HS-5 (cell line): ENCODE measurements around the gene SMYD3.
"Not testable (repeated sequence)": the region's sequence is repeated elsewhere in the genome, so short reads cannot be mapped to it uniquely, and the experiment has no call there.

Experiments
- DNase-seq: peaks from one replicate; pipeline ENCODE4 v3.0.0-alpha.2; 2012; ENCODE audit warnings: low read depth

The SMYD3 gene

DNA sequence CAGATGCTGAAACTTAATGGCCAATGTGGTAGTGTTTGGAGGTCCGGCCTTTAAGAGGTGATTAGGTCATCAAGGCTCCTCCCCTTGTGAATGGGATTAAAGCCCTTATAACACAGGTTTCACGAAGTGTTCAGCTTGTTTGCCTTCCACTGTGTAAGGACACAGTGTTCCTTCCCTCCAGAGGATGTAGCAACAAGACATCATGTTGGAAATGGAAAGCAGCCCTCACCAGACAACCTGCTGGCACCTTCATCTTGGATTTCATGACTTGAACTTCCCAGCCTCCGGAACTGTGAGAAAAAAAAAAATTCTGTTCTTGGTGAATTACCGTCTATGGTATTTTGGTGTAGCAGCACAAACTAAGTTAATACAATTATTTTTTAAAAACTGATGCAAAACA is 738.5 kb downstream of the SMYD3 start:
- DNase-seq, result no peak

DNA sequence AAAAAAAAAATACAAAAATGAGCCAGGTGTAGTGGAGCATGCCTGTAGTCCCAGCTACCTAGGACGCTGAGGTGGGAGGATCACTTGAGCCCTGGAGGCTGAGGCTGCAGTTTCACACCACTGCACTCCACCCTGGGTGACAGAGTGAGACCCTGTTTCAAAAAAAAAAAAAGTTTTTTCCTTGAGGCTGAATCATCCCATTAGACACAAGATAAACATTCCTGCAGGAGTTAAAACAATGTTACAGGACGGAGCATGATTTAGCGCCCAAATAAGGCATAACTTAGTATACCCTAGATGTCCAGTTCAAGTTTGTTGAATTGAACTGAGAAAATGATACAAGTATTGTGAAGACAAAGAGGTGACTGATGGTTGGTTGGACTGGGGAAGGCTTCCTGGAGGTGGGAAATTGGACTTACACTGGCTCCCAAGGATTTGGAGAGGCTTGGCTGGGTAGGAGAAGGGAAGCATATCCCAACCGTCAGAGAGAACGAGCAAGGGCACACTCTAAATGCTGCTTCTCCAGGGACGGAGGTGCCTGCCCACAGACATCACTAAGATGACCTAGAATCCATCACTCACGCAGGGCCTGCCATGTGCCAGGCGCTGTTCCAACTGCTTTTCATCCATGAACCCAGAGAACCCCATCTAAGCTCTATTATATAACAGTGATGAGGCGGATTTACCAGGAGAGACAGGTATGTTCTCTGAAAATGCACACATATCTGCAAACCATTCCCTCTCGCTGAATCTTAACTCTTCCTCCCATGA is 741.7 kb downstream of the SMYD3 start:
- no peak for DNase-seq

DNA sequence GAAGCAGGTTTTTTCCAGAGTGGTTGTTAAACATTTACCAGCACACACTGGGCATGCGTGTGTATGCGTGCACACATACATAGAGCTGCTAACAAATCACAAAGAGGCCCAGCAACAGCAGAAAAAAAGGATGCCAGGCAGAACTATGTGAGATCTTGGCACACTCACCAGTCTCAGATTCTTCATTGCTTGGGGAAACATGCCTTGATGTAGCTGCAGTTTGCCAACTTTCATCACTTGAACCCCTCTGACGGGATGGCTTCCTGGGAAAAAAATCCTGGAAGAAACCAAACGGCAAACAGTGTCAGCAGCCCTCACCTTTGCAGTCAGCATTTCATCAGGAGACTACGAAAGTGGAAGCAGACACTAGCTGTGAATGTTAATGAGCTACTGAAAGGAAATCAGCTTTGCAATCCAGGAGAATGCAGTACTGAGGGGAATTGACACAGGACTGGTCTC is 743.2 kb downstream of the SMYD3 start:
- DNase-seq, result no peak

DNA sequence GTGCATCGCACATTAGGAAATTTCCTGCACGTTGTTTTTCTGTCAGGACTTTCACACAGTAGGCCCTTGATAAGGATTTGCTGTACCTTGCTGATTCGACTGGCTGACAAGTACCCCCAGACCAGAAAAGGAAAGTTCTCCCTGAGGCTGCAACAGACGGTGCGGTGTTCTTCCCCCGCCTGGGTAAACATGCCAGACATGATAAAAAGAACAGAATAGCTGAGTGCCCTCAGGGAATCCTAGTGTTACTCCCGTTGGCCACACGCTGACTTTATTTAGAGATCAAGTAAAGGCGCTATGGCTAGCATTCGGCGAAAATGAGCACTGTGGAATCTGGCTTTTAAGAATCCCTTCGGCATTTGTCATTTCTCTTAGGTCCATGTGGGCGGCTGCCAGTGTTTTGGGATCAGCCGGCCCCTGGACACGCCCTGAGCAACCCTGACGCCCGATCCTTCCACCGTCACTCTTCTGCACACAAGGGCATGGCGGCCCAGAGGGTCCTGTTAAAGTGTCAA is 744.6 kb downstream of the SMYD3 start:
- no peak for DNase-seq

DNA sequence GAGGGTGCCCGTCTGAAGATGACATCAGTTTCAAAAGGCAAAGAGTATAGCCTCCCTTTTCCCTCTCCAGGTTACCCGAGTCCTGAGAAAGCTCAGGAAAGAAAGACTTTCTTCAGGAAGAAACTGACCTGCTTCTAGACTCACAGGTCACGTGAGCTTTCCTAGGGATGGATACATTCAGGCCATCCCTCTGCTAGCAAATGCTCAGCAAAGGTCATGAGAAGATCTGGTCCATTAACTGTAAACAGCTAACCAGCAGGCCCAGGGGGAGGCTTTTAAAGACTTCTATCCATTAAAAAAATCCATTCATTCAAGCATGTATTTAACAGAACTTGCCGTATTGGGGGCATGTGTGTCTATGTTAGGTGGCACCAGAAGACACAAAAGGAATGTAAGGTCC is 746.8 kb downstream of the SMYD3 start:
- no peak for DNase-seq

DNA sequence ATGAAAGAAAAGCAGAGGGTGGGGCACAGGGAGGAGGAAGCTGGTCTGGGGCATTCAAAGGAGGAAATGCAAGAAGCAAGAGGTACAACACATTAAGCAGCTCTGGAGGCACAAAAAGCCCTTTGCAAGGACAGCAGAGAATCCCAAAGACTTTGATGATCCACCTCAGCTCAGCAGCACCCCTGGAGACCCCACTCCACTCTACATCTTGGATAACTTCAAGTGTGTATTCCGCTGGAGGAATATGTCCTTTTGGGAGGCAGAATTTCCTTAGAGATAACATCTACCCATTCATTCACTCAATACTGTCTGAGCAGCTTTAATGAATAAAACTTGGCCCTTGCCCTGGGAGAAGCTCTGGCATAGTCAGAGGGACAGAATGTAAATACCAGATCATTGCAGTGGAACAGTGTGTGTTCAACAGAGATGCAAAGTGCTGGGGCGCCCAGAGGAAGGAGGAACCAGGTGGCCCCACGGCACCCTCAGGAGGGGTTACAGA is 752.6 kb downstream of the SMYD3 start:
- no peak for DNase-seq

DNA sequence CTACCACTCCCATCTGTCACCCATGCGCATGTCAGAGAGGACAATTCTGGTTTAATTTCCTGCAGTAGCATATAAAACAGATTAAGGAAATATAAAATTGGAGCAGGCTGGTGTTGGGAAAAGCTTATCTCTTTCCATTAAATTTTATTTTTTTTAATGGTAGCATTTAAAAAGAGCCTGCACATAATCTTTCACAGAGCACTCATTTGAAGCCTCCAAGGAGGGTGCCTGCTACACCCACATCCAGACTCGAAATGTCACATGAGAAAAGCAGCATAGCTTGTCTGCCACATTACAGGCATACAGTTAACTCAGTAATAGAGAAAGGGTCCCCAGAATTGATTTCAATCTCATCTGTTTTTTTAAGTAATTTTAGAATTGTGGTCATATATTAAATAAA is 753.3 kb downstream of the SMYD3 start:
- no peak for DNase-seq

DNA sequence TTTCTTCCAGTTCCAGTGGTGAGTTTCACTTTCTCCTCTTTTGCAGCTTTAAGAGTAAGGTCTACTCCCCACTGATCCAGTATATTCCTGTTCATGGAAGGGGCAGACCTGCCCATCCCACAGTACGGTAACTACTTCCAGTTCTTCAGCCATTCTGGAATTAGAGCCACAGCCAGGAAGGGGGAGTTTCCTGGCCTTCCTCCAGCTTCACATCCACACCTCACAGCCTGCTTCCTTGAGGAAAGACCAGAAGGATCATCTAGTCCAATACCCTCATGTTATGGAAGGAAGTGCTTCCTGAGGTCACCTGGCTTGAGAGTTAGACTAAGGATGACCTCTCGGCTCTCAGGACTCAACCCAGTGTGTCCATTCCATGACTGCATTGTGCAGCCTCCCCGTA is 754.5 kb downstream of the SMYD3 start:
- no peak for DNase-seq

DNA sequence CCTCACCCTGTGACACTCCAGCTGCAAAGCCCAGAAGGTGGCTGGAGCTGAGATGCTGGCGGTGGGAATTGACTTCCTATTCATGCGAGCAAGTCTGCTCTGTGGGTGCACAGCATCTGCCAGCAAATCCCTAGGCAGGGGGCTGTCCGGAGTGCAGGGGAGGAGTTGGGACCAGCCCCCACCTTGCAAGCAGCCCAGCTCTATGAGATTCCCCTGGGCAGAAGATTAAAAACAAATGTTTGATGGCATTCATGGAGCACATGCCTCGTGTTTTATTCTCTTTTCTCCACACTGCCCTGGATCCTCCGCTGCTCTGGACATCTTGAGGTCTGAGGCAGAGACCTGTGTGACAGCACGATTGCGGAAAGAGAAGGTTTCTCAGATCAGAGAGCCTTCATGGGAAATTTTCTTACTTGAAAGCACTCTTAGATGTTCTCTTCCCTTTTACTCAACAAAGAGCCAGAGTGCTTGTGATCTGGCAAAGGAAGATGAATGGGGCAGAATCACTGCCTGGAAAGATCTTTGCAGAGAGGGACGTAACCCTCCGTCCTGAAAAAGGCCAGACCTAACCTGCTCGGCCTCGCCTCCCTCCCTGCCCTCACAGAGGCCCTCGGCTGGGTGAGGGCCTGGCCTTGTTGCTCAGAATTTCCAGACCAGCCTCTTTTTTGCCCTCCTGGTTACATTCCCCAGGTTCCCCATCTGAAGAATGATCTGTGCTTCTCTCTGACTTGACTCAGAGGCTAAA is 755.2 kb downstream of the SMYD3 start:
- DNase-seq, result no peak

DNA sequence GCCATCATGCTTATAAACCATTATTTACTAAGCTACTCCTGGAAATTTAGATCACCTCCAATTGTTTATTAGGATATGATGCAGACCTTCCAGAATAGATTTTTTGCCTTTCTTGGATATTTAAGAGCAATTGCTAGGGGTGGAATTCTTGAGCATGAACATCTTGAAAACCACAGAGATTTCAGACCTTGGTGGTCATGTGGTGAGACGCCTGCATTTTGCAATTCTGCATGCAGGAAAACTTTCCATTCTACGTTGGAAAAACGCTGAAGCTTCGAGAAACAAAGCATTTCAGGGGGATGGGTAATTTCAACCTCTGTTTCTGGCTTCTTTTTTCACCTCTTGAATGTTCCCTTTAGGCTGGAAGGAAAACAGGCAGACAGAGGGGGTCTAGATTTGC is 756.0 kb downstream of the SMYD3 start:
- no peak for DNase-seq

DNA sequence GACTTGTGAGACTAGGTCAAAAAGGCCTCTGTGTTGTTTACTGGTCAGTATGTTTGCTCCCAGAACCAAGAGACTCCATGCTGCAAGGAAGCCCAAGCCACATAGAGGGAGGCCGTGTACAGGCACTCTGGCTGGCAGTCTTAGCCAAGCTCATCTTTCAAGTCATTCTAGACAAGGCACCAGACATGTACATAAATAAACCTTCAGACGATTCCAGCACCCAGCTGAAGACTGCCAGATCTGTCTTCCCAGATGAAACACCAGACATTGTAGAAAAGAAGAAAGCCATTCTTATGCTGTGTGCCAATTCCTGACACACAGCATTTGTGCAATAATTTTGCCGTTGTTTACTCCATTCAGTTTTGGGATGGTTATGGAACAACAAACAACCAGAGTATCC is 756.8 kb downstream of the SMYD3 start:
- no peak for DNase-seq

DNA sequence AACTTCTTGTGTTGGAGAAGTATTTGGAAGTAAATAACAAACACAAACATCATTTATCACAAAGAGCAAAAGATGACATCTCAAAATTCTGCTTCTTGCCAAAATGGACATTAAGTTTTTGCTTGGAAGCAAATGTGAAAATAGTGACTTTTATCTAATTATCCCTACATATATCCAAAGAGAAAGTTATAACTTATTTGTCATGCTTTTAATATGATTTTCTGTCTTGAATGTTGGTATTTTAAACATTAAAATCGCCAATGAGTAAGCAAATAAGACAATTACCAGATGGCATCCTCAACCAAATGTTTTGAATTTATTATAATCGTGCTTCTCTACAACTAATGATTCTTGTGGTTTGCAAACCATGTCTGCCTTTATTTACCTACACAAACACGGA is 758.0 kb downstream of the SMYD3 start:
- no peak for DNase-seq

DNA sequence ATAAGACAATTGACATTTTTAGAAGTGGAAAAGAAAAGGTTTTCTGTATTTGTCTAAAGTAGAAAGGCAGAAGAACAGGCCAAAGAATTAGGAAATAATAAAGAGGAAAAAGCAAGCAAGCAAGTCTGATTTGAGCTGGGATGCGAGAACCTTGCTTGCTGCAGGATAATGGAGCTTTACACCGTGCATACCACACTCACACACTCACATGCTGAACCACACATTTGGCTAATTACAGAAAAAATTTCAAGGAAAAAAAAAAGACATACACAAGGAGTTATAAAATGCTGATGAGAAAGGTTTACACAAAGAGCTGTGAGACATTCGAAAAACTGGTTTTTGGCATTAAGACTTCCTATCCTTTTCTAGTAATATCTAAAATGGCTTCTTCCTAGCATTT is 758.4 kb downstream of the SMYD3 start:
- no peak for DNase-seq

DNA sequence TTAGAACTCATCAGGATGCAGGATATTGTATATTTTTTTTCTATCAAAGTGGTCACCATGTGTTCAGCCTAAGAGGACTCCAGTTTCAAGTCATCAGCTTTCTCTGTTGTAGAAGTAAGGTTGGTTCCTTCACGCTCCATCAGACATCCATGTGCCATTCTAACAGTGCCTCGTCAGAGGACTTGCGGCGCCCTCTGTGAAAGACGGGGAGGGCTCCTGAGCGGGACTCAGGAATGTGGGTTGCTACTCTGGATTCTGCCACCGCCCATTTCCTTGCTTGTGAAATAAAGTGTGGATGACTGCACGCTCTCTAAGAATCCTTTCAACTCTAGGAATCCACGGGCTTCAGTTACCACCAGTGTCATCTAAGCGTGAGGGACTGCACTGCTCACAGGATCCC is 758.8 kb downstream of the SMYD3 start:
- DNase-seq, result no peak

DNA sequence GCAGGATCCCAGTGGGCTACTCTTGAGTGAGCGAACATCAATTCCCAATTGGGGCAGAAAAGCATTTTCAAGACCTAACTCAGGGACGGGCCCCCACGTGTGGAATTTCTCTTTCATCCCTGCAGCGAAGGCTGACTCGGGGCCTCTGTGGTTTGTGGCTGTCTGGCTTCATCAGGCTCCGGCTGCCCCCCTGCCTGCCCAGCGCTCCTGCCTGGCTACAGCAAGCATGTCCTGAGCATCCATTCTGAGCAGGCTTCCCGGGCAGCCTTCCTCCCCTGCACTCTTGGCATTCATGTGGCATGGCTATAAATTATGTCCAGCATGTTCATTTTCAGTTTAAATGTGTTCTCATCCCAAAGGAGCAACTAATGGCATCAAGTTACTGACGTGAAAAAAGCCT is 764.2 kb downstream of the SMYD3 start:
- DNase-seq, result no peak

DNA sequence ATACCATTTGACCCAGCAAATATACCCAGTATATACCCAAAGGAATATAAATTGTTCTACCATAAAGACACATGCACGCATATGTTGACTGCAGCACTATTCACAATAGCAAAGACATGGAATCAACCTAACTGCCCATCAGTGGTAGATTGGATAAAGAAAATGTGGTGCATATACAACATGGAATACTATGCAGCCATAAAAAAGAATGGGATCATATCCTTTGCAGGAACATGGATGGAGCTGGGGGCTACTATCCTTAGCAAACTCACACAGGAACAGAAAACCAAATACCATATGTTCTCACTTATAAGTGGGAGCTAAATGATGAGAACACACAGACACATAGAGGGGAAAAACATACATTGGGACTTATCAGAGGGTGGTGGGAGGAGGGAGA is 766.7 kb downstream of the SMYD3 start:
- not testable (repeated sequence) for DNase-seq

DNA sequence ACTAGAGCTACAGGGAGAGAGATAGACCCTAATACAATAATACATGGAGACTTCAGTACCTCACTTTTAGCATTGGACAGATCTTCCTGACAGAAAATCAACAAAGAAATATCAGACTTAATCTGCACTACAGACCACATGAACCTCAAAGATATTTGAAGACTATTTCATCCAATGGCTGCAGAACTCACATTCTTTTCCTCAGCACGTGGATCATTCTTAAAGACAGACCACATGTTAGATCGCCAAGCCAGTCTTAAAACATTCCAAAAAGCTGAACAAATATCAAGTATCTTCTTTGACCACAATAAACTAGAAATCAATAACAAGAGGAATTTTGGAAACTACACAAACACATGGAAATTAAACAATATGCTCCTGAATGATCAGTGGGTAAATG is 776.3 kb downstream of the SMYD3 start:
- no peak for DNase-seq

DNA sequence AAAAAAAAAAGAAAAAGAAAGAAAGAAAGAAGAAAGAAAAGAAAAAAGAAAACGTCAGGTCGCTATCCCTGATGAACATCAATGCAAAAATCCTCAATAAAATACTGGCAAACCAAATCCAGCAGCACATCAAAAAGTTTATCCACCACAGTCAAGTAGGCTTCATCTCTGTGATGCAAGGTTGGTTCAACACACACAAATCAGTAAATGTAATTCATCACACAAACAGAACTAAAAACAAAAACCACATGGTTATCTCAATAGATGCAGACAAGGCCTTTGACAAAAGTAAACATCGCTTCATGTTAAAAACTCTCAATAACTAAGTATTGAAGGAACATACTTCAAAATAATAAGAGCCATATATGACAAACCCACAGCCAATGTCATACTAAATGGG is 779.0 kb downstream of the SMYD3 start:
- DNase-seq, result not testable (repeated sequence)

DNA sequence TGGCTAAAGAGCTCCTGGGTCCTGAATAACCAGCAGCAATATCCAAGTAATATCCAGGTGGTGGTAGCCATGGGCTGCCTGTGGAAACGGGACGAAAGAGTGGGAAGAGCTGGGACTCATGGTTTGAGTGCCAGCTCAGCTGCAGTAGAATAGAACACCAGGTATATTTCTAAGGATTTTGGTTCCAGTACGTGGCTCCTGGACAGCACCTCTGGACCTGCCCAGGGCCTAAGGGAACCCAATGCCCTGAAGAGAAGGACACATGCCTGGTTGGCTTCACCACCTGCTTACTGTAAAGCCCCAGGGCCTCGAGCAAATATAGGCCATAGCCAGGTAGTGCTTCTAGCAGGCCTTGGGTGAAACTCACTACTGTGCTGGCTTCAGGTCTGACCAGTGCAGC is 785.6 kb downstream of the SMYD3 start:
- DNase-seq, result no peak

DNA sequence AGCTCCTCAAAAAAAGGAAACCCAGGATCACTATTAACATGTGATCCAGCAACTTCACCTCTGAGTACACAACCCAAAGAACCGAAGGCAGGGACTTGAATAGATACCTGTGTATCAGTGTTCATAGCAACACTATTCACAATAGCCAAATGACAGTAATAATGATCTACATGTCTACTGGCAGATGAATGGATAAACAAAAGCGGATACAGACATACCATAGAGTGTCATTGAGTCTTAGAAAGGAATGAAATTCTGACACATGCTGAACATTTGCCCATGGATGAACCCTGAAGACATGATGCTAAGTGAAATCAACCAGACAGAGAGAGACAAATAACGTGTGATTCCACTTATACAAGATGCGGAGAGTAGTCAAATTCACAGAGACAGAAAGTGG is 788.1 kb downstream of the SMYD3 start:
- no peak for DNase-seq

DNA sequence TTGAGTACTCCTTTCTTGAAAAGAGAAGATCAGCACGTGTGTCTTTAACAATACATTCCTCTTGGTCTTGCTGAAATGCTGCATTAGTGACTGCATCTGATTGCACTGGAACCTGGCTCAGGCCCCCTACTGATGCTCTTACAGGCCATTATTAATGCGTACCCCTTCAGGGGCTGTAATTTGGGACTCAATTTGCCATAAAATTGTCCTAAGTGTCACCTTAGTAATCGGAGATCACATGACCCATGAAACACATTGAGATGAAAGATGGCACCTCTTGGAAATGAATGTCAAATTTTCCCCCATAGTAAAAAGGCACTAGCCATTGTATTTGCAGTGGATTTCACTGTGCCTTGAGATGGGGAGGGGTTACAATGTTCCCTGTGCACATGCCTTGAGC is 789.0 kb downstream of the SMYD3 start:
- DNase-seq, result no peak

DNA sequence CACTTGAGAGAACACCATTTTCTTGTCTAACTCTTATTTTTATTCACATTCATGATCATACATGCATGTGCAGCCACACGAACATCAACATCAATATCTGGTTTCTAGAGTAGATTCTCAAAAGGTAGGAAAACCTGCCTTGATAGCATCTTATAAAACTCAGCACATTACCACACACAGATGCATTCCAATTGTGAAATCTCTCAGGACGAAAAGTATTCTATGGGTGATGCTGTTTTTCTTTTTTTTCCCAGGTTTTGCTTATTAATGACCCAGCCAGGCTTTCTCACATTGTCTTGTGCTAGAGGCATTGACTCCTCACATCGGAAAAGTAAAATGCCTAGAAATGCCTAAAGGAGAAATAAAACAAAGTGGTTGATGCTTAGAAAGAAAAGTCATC is 789.5 kb downstream of the SMYD3 start:
- DNase-seq, result no peak

DNA sequence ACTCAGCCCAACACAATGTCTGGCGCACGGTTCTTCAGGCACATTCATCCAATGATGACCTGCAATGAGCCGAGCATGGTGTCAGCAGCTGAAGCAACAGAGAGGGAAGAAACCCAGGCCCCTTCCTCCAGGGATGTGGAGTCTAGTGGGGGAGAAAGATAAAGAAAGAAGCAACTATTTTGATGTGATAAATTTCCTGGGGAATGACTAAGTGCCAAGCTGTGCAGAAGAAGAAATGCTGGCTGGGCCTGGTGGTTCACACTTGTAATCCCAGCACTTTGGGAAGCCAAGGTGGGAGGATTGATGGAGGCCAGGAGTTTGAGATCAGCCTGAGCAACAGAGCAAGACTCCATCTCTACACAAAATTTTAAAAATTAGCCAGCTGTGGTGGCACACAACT is 790.5 kb downstream of the SMYD3 start:
- DNase-seq, result no peak
